K562 (cell line): ENCODE measurements around the gene HIVEP3. TPM values are rescaled to one million over a fixed set of nuclear protein-coding genes. Genes with fewer than 3 reads are reported as not detected.

Experiments used
- ATAC-seq: fragments of 200-7000 bp; cut with Tn5 transposase; 3 replicates; pipeline ENCODE4 v1.9.1; 2020; ENCODE audit warnings: moderate library complexity
- BruUV-seq: library from RNA; stranded (reverse); fragments of 400-500 nt; replicated peaks from 2 replicates; lab custom pipeline; 2021; lab: Mats Ljungman, UMichigan
- CTCF ChIA-PET: fragments of 300-600 bp; formaldehyde crosslinking; extraction: SDS; loops from one replicate; lab custom pipeline; 2021; ENCODE audit warnings: low intra/inter-chr PET ratio; lab: Yijun Ruan, JAX
- POLR2A ChIA-PET: fragments of 300-600, 350-650 bp; sonication (Branson Sonifier 250); formaldehyde crosslinking; extraction: SDS; loops from one replicate; lab custom pipeline; 2021; ENCODE audit warnings: antibody characterized with exemption, inconsistent platforms; lab: Yijun Ruan, JAX
- DNase-seq, 4 experiments: peaks; one replicate each; pipeline versions ENCODE4 v3.0.0 to v3.0.0-alpha.2; 2011 to 2018; ENCODE audit warnings: low spot score in 3 of 4, mixed read lengths in 3 of 4; ENCODE audit errors: extremely low read depth in 1 of 4
- FAIRE-seq: peaks from 2 replicates; lab custom pipeline; 2011; peaks lifted over from hg19 to GRCh38; lab: Jason Lieb, UNC
- H2AFZ ChIP-seq: 2 replicates; pipeline ENCODE4 v1.6.0; 2011; ENCODE audit warnings: low read depth, low read length, control low read depth, inconsistent platforms
- H3K27ac ChIP-seq: fragments of 200-600 bp; 3 replicates; pipeline ENCODE4 v1.8.0; 2011; ENCODE audit warnings: low read depth, mild to moderate bottlenecking, control low read depth, inconsistent platforms, low read length, moderate library complexity, mixed read lengths; ENCODE audit errors: extremely low read depth
- H3K27me3 ChIP-seq, 2 experiments: fragments of 300-600 bp in 1 of 2; 2 replicates in 1 of 2; 3 replicates in 1 of 2; pipeline versions ENCODE4 v1.6.0 to v1.8.0; 2011; ENCODE audit warnings: inconsistent platforms in 2 of 2, low read length in 2 of 2, mild to moderate bottlenecking in 1 of 2, mixed read lengths in 1 of 2, moderate library complexity in 1 of 2; ENCODE audit not compliant: control insufficient read depth in 2 of 2, insufficient read depth in 2 of 2
- H3K36me3 ChIP-seq: fragments of 300-600 bp; 3 replicates; pipeline ENCODE4 v1.8.0; 2011; ENCODE audit warnings: mild to moderate bottlenecking, low read length, inconsistent platforms; ENCODE audit not compliant: control insufficient read depth, insufficient read depth
- H3K4me1 ChIP-seq, 2 experiments: fragments of 200-600 bp in 1 of 2; replicated peaks in 1 of 2; 2 replicates in 1 of 2; 3 replicates in 1 of 2; pipeline versions ENCODE4 v1.5.1 to v1.8.0; 2011; ENCODE audit warnings: inconsistent platforms in 2 of 2, low read length in 2 of 2, mild to moderate bottlenecking in 1 of 2, mixed read lengths in 1 of 2, moderate library complexity in 1 of 2; ENCODE audit not compliant: control insufficient read depth in 2 of 2, insufficient read depth in 2 of 2
- H3K4me2 ChIP-seq: 2 replicates; pipeline ENCODE4 v1.6.1; 2011; ENCODE audit warnings: low read length, control low read depth, inconsistent platforms, mixed read lengths; ENCODE audit not compliant: insufficient read depth
- H3K4me3 ChIP-seq: fragments of 200-600 bp; sonication (generic), shearing (Covaris generic); 2 replicates; pipeline ENCODE4 v1.5.1; 2016; ENCODE audit warnings: control low read depth, inconsistent platforms
- H3K79me2 ChIP-seq: fragments of 200-600 bp; 3 replicates; pipeline ENCODE4 v1.8.0; 2011; ENCODE audit warnings: low read length, inconsistent platforms; ENCODE audit not compliant: control insufficient read depth, insufficient read depth
- H3K9ac ChIP-seq, 2 experiments: 2 replicates each; pipeline versions ENCODE4 v1.6.0 to v1.6.1; 2011; ENCODE audit warnings: low read depth in 2 of 2, low read length in 2 of 2, control low read depth in 1 of 2, inconsistent platforms in 1 of 2, mild to moderate bottlenecking in 1 of 2, mixed read lengths in 1 of 2; ENCODE audit not compliant: insufficient read depth in 1 of 2
- H3K9me1 ChIP-seq: one replicate; pipeline ENCODE4 v1.6.0; 2011; ENCODE audit warnings: inconsistent platforms, mild to moderate bottlenecking, low read length, moderate library complexity; ENCODE audit not compliant: control insufficient read depth, insufficient read depth
- H3K9me3 ChIP-seq: replicated peaks from 2 replicates; pipeline ENCODE4 v1.5.1; 2011; ENCODE audit warnings: low read depth, low read length, inconsistent platforms; ENCODE audit not compliant: control insufficient read depth, insufficient read depth
- H4K20me1 ChIP-seq: replicated peaks from 2 replicates; pipeline ENCODE4 v1.6.1; 2011; ENCODE audit warnings: low read length, inconsistent platforms, mixed read lengths; ENCODE audit not compliant: control insufficient read depth, insufficient read depth
- BRF1 ChIP-seq: IDR thresholded peaks from 3 replicates; pipeline ENCODE4 v1.6.1; 2011; ENCODE audit warnings: borderline replicate concordance, mild to moderate bottlenecking; ENCODE audit not compliant: insufficient read length; ENCODE audit errors: extremely low read depth
- DDX20 ChIP-seq: fragments of 450-650 bp; IDR thresholded peaks from 2 replicates; pipeline ENCODE4 v1.6.1; 2016; ENCODE audit warnings: missing genetic modification characterization, low read depth, mild to moderate bottlenecking, missing compliant biosample characterization, moderate library complexity
- DMBX1 ChIP-seq: fragments of 250-450 bp; sonication (Bioruptor Pico); IDR thresholded peaks from 2 replicates; pipeline ENCODE4 v1.8.0; 2022; ENCODE audit warnings: inconsistent platforms, mild to moderate bottlenecking, moderate library complexity, borderline replicate concordance
- ETV6 ChIP-seq, 3 experiments: fragments of 150-350 bp in 1 of 3; sonication (generic) in 1 of 3; formaldehyde crosslinking in 1 of 3; IDR thresholded peaks; 2 replicates each; pipeline versions ENCODE4 v1.6.1 to v1.8.0; 2014 to 2022; ENCODE audit warnings: borderline replicate concordance in 2 of 3, low read depth in 2 of 3, antibody characterized with exemption in 1 of 3, low read length in 1 of 3, mild to moderate bottlenecking in 1 of 3, missing genetic modification reagents in 1 of 3
- HDGF ChIP-seq: fragments of 450-650 bp; IDR thresholded peaks from 2 replicates; pipeline ENCODE4 v1.6.1; 2016
- JUNB ChIP-seq: fragments of 450-650 bp; formaldehyde crosslinking; conservative IDR thresholded peaks from 2 replicates; pipeline ENCODE4 v1.4.0; 2020; ENCODE audit warnings: mild to moderate bottlenecking
- RAD51 ChIP-seq: fragments of 450-650 bp; IDR thresholded peaks from 2 replicates; pipeline ENCODE4 v1.7.1; 2016; ENCODE audit warnings: low read depth, mild to moderate bottlenecking, borderline replicate concordance
- SMAD1 ChIP-seq: fragments of 150-350 bp; IDR thresholded peaks from 2 replicates; pipeline ENCODE4 v1.6.1; 2014; ENCODE audit warnings: low read length, low read depth; ENCODE audit not compliant: partially characterized antibody
- TAF15 ChIP-seq: fragments of 200-400 bp; formaldehyde crosslinking; IDR thresholded peaks from 2 replicates; pipeline ENCODE4 v1.6.1; 2017; ENCODE audit warnings: mild to moderate bottlenecking, low read depth, low read length, moderate library complexity
- ZEB2 ChIP-seq: fragments of 450-650 bp; IDR thresholded peaks from 2 replicates; pipeline ENCODE4 v1.6.1; 2016
- ZNF668 ChIP-seq: fragments of 250-450 bp; sonication (Bioruptor Pico); IDR thresholded peaks from 2 replicates; pipeline ENCODE4 v1.8.0; 2022; ENCODE audit warnings: mild to moderate bottlenecking, inconsistent platforms
- WGBS: fragments of 100-300 bp; shearing (Covaris generic); methylation state at CpG from one replicate; pipeline ENCODE4 v1.1.6; 2016; ENCODE audit warnings: low coverage, mixed read lengths; ENCODE audit not compliant: insufficient coverage; ENCODE audit errors: missing lambda C conversion rate; 5-methylcytosine and 5-hydroxymethylcytosine counted together
- in situ Hi-C: fragments of 300-500 bp; cut with MboI; formaldehyde crosslinking; loops from 4 replicates; pipeline ENCODE4 v1.15.0; 2018; ENCODE audit warnings: inconsistent platforms, mixed read lengths
- intact Hi-C: fragments of 100-400 bp; cut with micrococcal nuclease; formaldehyde crosslinking; loops from 2 replicates; pipeline ENCODE4 v1.14.2; 2022
- polyA plus RNA-seq, 8 experiments: library from polyadenylated mRNA; depleted of rRNA in 4 of 8; stranded (reverse) in 5 of 8; unstranded in 3 of 8; fragments of >200 nt; fragmentation: Nextera tagmentation in 2 of 8; fragmentation: Illumina TruSeq in 1 of 8; extraction: Ambion mirVana in 2 of 8; extraction: Trizol in 1 of 8; gene quantifications; 2 replicates each; pipeline versions ENCODE4 v1.2.1 to v1.2.3, GENCODE V29; 2011 to 2014; ENCODE audit warnings: inconsistent platforms in 1 of 8, missing spikeins in 1 of 8
- total RNA-seq, 7 experiments: library from RNA; depleted of rRNA in 6 of 7; stranded (reverse); fragments of >200 nt in 6 of 7; fragmentation: Illumina TruSeq in 2 of 7; extraction: Trizol in 2 of 7; gene quantifications; 2 replicates each; pipeline versions ENCODE4 v1.2.1 to v1.2.3, GENCODE V29; 2011 to 2021; ENCODE audit warnings: low replicate concordance in 1 of 7
- TF ChIP-seq, protein P1 (sequence below): sonication (generic); formaldehyde crosslinking; IDR thresholded peaks from 2 replicates; pipeline ENCODE4 v1.5.0; 2020; ENCODE audit warnings: missing genetic modification reagents
- TF ChIP-seq, protein P2 (sequence below), 2 experiments: fragments of 450-650 bp; IDR thresholded peaks; 2 replicates each; pipeline ENCODE4 v1.6.1; 2016; ENCODE audit warnings: mild to moderate bottlenecking in 2 of 2, borderline replicate concordance in 1 of 2, low read depth in 1 of 2, moderate library complexity in 1 of 2

HIVEP3 gene
- total and polyA plus RNA-seq, 9 of the 15 experiments (the other 6 are each of a cell fraction or from before 2014, with no cell fraction given), result 0.09 to 0.58 (median 0.34) TPM; not detected in 1

DNA sequence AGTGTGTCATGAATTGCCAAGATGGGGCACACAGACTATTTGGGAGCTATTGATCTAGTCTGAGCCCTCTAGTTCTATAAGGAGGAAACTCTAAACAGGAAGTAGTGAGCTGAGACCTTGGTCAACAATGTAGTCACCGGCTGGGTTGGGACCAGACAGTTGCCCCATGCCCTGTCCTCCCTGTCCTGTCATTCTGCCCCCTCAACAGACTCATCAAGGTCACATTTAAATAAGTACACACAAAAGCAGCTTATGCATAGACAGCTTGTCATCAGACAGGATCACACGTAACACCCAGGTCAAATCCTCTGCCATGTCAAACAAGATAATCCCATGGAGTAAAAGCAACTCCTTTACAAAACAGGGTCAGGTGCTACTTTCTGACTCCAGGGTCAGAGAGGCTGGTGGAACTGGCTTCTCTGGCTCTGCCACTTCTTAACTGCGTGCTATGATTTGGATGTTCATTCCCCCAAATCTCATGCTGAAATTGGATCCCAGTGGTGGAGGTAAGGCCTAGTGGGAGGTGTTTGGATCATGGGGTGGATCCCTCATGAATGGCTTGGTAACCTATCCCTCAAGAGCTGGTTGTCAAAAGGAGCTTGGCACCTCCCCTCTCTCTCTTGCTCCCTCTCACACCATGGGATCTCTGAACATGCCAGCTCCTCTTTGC, 128.9 kb downstream of the HIVEP3 start:
- in situ Hi-C loops, result no loop called here
- Histone ChIP-seq H3K27me3 (peaks cover 0 to 16% of the 10 kb centered on the region in 2 experiments; a peak in 3 of 5 replicates), H3K36me3 (no peaks in the 10 kb centered on the region), H3K79me2 (no peaks in the 10 kb centered on the region), H3K9ac (no peak overlapping the region), H4K20me1 (no peaks in the 10 kb centered on the region), H3K27ac (no peak overlapping the region), H2AFZ (no peak overlapping the region), H3K4me2 (no peak overlapping the region), H3K4me1 (no peaks in the 10 kb centered on the region), H3K9me1 (no peaks in the 10 kb centered on the region), H3K4me3 (no peak overlapping the region), H3K9me3 (no peaks in the 10 kb centered on the region)
- ChIA-PET CTCF (no interaction called here), POLR2A (interaction anchor here (1.3 to 1.8 kb wide), 3 partner anchors 9 to 13 kb away, joined by 3 to 4 read pairs (median 3); no protein-coding TSS in a partner anchor)
- BruUV-seq, result no TSS peak
- ATAC-seq (no peak), DNase-seq (no peak), FAIRE-seq (no peak)
- 2% methylated on average over 3 of the region's 3 CpGs for WGBS
- intact Hi-C loops, result loop anchor here (10.0 kb wide), 1 partner anchor 215 kb away; no protein-coding TSS in a partner anchor
- TF ChIP-seq DDX20 (tag) (no peak), ZNF668 (no peak), SMAD1 (no peak), BRF1 (no peak), HDGF (no peak), ETV6 (IDR thresholded peaks at IDR 0.05; ENCODE audit: borderline replicate concordance in 1 of 2, low read depth in 2 of 2, low read length in 1 of 2) (no peak), ETV6 (CRISPR knock-in tag; IDR thresholded peaks at IDR 0.05; ENCODE audit: borderline replicate concordance) (no peak), JUNB (CRISPR knock-in tag) (no peak), RAD51 (no peak), ZEB2 (no peak), TAF15 (no peak), DMBX1 (CRISPR knock-in tag) (no peak)
- TF ChIP-seq, protein P1, sequence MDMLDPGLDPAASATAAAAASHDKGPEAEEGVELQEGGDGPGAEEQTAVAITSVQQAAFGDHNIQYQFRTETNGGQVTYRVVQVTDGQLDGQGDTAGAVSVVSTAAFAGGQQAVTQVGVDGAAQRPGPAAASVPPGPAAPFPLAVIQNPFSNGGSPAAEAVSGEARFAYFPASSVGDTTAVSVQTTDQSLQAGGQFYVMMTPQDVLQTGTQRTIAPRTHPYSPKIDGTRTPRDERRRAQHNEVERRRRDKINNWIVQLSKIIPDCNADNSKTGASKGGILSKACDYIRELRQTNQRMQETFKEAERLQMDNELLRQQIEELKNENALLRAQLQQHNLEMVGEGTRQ (CRISPR knock-in tag), result no peak
- TF ChIP-seq, protein P2, sequence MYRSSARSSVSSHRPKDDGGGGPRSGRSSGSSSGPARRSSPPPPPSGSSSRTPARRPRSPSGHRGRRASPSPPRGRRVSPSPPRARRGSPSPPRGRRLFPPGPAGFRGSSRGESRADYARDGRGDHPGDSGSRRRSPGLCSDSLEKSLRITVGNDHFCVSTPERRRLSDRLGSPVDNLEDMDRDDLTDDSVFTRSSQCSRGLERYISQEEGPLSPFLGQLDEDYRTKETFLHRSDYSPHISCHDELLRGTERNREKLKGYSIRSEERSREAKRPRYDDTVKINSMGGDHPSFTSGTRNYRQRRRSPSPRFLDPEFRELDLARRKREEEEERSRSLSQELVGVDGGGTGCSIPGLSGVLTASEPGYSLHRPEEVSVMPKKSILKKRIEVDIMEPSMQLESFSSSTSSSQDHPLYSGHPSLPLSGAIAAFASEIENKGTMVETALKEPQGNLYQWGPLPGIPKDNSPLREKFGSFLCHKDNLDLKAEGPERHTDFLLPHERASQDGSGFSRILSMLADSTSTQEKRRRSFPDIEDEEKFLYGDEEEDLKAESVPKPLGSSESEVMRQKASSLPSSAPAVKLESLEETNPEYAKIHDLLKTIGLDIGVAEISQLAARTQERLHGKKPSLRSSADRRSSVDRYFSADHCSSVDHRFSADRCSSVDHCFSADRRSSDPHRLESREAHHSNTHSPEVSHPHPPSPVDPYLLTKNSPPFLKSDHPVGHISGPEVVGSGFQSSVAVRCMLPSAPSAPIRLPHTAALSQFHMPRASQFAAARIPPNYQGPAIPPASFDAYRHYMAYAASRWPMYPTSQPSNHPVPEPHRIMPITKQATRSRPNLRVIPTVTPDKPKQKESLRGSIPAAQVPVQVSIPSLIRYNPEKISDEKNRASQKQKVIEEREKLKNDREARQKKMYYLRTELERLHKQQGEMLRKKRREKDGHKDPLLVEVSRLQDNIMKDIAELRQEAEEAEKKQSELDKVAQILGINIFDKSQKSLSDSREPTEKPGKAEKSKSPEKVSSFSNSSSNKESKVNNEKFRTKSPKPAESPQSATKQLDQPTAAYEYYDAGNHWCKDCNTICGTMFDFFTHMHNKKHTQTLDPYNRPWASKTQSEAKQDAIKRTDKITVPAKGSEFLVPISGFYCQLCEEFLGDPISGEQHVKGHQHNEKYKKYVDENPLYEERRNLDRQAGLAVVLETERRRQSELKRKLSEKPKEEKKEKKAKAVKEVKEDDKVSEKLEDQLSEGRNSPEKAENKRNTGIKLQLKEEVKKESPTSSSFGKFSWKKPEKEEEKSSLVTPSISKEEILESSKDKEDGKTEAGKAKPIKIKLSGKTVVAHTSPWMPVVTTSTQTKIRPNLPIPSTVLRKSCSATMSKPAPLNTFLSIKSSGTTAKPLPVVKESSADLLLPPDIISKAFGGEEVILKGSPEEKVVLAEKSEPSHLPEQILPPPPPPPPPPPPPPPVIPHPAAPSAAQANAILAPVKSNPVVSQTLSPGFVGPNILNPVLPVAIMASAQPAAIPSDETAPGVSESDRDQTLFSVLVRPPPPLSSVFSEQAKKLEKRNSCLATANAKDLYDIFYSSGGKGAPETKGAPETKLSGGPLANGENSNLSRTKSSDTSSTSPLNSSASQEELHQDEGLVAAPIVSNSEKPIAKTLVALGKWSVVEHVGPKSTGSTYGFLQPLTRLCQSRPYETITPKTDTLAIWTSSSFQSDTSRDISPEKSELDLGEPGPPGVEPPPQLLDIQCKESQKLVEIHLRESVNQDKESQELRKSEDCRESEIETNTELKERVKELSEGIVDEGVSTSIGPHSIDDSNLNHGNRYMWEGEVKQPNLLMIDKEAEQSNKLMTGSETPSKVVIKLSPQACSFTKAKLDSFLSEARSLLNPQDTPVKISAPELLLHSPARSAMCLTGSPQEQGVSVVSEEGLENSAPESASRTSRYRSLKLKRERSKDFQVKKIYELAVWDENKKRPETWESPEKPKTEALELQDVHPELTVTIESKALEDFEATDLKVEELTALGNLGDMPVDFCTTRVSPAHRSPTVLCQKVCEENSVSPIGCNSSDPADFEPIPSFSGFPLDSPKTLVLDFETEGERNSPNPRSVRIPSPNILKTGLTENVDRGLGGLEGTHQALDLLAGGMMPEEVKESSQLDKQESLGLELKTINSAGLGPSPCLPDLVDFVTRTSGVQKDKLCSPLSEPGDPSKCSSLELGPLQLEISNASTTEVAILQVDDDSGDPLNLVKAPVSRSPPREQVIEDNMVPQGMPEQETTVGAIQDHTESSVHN (IDR thresholded peaks at IDR 0.05; ENCODE audit: borderline replicate concordance in 1 of 2, low read depth in 1 of 2), result no peak
